HT-29 (cell line): ENCODE measurements around the gene NFE2L1. TPM values are rescaled to one million over a fixed set of nuclear protein-coding genes. Genes with fewer than 3 reads are reported as not detected.
"Not testable (repeated sequence)": the region's sequence is repeated elsewhere in the genome, so short reads cannot be mapped to it uniquely, and the experiment has no call there.

Source experiments
- DNase-seq: peaks from one replicate; pipeline ENCODE4 v3.0.0-alpha.2; 2015; ENCODE audit warnings: low spot score
- total RNA-seq: library from RNA; depleted of rRNA; stranded (reverse); fragments of >200 nt; shearing (Covaris generic); gene quantifications from 2 replicates; pipeline ENCODE4 v1.2.3, GENCODE V29; 2014

Gene NFE2L1
- total RNA-seq, 1 experiment from 2014 or later, result 39.5 TPM

DNA sequence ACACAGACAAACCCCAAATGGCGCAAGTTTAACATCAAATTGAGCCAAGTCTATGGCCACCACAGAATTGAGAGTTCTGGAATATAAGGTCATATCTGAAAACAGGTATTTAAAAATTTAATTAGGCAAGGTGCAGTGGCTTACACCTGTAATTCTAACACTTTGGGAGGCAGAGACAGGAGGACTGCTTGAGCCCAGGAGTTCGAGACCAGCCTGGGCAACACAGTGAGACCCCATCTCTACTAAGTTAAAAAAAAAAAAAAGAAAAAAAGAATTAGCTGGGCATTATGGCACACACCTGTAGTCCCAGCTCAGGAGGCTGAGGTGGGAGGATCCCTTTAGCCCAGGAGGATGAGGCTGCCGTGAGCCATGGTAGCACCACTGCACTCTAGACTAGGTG lies 19.1 kb downstream of the NFE2L1 start:
- no peak for DNase-seq

GRCh38 chr17:48067808-48068207 lies 19.6 kb downstream of the NFE2L1 start:
- not testable (repeated sequence) for DNase-seq

- DNase-seq, result peak; percentile 43
Observed at GRCh38 chr17:48068491-48068961, 20.4 kb downstream of the NFE2L1 start.

DNA sequence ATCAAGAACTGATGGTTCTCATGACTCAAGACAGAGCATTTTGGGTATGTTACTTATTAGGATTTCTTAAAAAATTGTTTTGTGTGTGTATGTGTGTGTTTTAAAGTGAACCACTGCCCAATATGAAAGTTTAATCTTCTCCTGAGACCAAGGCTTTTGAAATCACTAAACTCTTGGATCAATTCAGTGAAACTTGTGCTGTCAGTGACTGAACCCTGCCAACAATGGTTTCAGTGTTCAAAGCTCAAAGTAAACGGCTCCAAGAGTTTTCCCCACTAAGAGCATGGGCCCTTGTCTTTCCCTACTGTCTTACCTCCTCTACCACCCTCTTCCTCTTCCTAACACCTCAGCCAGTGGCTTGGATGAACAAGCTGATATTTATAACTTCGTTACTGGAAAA lies 22.0 kb downstream of the NFE2L1 start:
- no peak for DNase-seq

DNA sequence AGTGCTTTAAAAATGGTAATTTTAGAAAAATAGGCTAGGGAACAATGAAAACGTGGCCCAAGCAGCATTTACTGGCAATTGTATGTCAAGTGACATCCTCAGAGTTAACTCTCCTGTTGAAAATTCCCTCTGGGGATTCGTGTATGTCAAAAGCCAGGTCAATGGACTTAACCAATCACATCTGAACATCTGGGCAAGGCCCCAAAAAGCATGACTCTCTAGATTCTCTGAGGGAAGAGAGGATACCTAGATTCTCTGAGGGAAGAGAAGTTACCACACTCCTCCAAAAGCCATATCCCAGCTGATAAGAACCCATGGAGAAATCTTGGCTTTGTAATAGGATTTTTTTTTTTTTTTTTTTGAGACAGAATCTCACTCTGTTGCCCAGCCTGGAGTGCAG lies 23.5 kb downstream of the NFE2L1 start:
- no peak for DNase-seq

DNA sequence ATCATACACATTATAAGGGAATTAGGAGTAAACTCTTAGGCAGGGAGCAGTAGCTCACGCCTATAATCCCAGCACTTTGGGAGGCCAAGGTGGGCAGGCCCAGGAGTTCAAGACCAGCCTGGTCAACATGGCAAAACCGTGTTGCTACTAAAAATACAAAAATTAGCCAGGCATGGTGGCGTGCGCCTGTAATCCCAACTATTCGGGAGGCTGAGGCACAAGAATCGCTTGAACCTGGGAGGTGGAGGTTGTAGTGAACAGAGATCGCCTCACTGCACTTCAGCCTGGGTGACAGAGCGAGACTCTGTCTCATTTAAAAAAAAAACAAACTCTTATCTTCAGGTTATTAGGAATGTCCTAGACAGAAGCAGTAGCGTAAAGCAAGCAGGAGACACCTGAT lies 24.7 kb downstream of the NFE2L1 start:
- not testable (repeated sequence) for DNase-seq

- DNase-seq, result not testable (repeated sequence)
Observed at GRCh38 chr17:48073566-48074094, 25.5 kb downstream of the NFE2L1 start.

- peak; percentile 87 for DNase-seq
Observed at GRCh38 chr17:48074322-48075081, 26.3 kb downstream of the NFE2L1 start.

DNA sequence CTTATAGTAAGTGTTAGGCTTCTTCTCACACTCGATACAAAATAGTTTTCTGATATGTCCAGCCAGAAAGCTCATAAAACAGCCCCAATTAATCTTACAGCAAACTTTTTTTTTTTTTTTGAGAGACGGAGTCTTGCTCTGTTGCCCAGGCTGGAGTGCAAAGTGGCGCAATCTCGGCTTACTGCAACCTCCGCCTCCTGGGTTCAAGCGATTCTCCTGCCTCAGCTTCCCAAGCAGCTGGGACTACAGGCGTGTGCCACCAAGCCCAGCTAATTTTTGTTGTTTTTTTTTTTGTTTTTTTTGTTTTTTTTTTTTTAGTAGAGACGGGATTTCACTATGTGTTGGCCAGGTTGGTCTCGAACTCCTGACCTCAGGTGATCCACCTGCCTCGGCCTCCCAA lies 29.0 kb downstream of the NFE2L1 start:
- not testable (repeated sequence) for DNase-seq

DNA sequence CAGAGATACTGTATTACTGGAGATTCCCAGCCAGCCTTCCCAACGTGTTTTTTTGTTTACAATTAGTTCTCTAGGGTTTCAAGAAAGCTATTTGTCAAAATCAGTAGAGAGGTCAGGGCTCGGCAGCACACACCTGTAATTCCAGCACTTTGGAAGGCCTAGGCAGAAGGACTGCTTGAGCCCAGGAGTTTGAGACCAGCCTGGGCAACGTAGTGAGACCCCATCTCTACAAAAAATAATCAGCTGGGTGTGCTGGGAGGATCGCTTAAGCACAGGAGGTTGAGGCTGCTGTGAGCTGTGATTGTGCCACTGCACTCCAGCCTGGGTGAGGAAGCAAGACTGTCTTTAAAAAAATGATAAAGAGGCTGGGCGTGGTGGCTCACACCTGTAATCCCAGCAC lies 33.7 kb downstream of the NFE2L1 start:
- no peak for DNase-seq

GRCh38 chr17:48084932-48085331 lies 36.8 kb downstream of the NFE2L1 start:
- DNase-seq, result no peak

DNA sequence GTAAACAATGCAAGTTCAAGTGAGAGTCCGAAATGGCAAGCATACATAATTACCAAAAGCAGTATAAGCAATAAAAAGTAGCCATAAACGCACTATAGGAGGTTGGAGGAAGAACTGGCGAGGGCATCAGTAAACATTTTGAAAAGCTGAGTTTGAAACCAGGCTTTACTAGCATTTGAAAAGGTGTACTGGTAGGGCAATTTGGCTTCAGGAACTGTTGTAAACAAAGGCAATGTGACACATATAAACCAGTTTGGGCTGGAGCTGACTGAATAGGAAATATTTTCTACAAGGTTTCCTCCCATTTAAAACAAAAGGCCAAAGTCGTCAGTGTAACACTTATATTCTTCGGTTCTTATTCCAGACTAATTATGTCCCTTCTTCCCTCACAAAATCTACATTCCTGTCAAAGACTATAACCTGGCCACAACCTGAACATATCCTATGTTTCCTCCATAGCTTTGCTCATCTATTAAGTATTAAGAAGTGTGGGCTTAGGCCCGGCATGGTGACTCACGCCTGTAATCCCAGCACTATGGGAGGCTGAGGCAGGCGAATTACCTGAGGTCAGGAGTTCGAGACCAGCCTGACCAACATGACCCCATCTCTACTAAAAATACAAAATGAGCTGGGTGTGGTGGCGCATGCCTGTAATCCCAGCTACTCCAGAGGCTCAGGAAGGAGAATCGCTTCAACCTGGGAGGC lies 45.3 kb downstream of the NFE2L1 start:
- no peak for DNase-seq

DNA sequence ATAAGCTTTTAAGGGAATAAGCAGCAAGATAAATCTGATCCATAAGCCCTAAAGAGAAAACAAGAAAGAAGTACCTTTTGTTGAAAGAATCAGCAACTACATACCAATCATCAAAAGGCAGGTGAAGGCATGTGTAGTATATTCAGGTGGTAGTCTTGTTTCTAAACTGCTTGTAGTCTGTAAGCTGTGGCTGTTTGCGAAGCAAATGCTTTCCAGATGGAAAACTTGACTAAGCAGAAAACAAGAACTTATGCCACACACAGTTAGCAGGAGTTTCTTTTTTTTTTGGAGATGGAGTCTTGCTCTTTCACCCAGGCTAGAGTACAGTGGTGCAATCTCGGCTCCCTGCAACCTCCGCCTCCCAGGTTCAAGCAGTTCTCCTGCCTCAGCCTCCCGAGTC lies 47.5 kb downstream of the NFE2L1 start:
- DNase-seq, result no peak

GRCh38 chr17:48100160-48100559 lies 52.0 kb downstream of the NFE2L1 start:
- DNase-seq, result no peak

DNA sequence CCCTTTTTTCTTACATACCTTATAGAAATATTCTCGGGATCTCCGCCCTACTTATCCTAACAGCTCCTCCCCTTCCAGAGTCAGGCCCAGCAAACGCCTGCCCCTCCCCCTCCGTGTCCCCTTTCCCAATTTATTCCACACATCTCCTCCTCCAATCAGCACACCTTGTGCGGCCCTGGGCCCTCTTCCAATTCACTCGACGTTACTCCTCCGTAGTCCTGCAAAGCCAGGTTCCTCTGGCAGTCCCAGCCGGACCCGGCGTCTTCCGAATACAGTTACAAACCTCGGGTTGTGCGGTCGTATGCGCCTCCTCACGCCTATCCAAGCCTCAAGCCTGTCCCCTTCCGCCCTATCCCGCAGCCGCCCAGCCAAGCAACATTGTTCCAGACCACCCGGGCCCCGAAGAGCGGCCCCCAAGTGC lies 52.4 kb downstream of the NFE2L1 start:
- peak; percentile 63 for DNase-seq

- peak; percentile 97 for DNase-seq
Observed at GRCh38 chr17:48101012-48101720, 53.0 kb downstream of the NFE2L1 start, which contains the start of gene CBX1. Gene CBX1 (minus strand): TSS chr17:48101478. CDS start chr17:48077004, 24,474 bp downstream.

DNA sequence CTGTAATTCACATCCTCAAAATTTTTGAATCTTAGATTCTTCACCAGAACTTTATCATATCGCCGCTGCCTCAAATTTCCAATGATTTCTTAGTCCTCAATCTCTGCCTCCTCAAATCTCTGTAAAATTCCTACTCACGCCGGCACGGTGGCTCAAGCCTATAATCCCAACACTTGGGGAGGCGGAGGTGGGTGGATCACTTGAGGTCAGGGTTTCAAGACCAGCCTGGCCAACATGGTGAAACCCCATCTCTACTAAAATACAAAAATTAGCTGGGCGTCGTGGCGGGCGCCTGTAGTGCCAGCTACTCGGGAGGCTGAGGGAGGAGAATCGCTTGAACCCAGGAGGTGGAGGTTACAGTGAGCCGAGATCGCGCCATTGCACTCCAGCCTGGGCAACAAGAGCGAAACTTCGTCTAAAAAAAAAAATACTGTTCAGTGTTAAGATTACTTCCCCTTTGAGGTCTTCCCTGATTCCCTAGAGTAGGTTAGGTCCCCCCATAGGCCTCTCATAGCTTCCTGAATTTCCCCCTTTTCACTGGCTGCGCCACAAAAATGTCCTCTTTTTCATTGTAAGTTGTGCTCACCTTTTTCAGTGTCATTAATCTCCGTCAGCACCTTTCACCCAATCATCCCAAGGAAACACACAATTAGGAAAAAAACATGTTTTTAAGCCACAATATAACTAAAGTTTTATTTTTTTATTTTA lies 54.0 kb downstream of the NFE2L1 start:
- DNase-seq, result no peak

GRCh38 chr17:48102798-48103715 lies 54.9 kb downstream of the NFE2L1 start:
- no peak for DNase-seq

- no peak for DNase-seq
Observed at GRCh38 chr17:48104440-48104839, 56.3 kb downstream of the NFE2L1 start.

GRCh38 chr17:48106802-48107136 lies 58.6 kb downstream of the NFE2L1 start:
- no peak for DNase-seq
